GM19397 (cell line): ENCODE results near the gene PRKAG2.

Experiments used
- ATAC-seq: cut with Tn5 transposase; IDR thresholded peaks from one replicate; pipeline ENCODE4 v1.9.1; 2021; ENCODE audit warnings: mild to moderate bottlenecking, moderate library complexity; ENCODE audit not compliant: unreplicated experiment

The PRKAG2 gene

DNA sequence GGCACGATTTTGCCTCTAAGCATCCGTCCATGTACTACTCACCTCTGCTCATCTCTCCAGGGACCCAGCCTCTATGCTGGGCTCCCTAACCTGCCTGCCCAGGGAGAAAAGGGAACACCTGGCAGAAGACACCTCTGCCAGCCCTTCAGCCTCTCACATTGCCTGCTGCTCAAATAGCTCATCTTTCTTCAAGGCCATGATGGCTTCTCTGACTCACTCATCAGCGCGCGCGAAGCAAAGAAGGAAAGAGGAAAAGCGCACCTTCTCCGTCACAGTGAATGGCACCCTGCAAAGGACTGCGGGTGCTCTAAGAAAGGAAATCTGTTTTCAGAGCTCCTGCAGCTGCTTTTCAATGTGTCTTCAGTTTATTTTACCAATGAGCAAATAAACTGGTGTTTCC is 174.0 kb downstream of the PRKAG2 start:
- no peak for ATAC-seq

DNA sequence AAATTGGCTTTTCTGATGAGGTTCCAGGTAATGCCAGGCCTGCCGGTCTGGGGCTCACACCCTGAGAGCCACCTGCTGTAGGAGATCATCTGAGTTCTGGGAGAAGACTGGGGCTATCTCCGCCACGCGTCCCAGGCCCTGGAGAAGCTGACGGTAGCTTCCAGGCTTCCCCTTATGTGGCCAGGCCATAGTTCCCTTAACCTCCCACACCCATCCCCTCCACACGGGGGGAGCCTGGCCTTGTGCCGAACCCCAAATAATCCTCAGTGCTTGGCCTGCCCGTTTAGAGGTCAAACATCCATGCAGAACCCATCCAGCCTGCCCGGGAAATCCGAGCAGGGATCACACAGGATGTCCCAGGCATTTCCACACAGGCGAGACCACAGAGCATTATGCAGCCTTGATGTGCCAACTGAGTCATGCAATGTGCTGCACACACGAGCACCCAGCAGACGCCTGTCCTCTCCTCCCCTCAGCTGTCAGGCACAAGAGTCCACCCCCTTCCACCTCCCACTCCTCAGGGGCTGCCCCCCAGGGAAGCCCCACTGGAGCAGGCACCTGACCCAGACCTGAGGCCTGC is 176.2 kb downstream of the PRKAG2 start:
- no peak for ATAC-seq

DNA sequence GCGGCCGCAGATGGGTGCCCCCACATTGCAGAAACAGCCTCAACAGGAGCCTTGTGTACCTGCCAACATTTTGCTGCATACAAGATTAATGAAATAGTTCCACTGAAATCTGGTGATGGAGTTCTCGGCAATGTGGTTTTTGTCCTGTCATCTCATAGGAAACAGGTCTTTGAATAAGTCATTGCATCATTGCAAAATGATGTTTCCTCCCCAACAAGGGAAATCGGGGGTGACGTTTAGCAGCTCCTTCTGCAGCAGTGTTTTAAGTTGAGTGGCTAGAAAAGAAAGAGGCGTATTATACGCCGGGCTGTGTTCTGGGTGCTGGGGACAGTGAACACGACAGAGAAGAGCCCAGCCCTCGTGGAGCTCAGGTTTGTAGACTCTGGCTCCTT is 177.0 kb downstream of the PRKAG2 start:
- ATAC-seq, result no peak

DNA sequence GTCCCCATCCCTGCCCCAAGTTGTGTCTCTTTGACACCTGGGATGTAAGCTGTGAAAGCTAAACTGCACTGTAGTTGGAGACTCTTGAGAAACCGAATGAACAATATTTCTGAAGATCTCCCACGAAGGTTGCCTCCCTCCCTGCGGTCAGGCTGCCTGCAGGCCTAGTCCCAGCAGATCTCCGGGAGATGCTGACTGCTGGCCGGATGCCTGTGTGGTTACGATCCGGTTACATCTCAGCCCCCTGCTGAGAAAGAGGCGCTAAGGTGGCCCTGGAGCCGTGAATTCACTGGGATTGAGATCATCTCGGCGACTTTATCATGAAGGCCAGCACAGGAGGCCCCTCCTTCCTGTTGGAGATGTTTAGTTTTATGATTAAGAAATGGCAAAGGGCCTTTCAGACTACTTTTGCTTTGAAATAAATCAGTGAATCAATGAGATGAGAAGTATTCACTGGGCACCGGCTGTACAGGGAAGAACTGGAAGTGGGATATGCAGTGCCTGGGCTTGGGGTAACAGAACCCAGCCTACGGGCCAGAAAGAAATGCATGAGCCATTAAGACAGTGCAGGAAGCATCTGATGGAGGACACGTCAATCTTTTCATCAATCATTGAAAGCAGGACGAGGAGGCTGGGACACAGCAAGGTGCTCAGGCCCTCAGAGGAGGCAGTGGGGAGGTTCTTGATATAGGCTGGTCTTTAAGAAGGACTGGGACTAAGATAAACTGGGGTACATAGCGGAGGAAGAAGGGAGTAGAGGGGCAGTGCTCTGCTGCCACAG is 177.6 kb downstream of the PRKAG2 start:
- ATAC-seq, result no peak

DNA sequence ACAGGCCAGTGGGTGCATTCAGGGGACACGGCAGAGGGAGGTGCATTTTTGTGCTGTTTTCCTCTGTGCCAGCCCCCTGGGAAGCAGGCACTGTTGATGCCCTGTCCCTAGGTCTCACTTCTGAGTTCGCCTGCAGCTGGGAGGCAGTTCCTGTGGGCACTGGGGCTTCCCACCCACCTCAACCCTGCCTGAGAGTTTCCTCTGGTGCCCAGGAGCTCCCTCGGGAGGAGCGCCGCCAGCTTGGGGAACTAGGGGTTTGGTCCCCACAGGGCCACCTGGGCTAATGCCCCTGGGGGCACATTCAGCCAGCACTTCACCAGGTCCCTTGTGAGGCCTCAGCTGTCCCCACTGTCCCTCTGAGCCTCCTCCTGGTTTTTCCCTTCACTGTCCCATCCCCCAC is 179.0 kb downstream of the PRKAG2 start:
- ATAC-seq, result no peak

DNA sequence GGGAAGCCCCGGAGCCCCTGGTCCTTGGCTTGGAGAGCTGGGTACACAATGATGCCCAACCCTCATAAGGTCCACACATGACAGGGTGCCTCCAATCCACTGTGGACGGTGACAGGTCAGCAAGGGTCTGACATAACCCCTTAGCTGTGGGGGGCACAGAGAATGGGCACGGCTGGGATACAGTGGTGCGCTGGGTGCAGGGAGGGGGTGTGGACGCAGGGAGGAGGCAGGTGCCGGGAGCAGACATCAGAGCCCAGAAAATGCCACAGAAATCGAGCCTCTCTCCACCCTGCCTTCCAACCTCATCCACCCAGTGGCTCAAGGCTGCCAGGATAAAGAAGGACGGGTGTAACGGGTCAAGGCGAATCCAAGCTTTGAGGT is 179.4 kb downstream of the PRKAG2 start:
- no peak for ATAC-seq

DNA sequence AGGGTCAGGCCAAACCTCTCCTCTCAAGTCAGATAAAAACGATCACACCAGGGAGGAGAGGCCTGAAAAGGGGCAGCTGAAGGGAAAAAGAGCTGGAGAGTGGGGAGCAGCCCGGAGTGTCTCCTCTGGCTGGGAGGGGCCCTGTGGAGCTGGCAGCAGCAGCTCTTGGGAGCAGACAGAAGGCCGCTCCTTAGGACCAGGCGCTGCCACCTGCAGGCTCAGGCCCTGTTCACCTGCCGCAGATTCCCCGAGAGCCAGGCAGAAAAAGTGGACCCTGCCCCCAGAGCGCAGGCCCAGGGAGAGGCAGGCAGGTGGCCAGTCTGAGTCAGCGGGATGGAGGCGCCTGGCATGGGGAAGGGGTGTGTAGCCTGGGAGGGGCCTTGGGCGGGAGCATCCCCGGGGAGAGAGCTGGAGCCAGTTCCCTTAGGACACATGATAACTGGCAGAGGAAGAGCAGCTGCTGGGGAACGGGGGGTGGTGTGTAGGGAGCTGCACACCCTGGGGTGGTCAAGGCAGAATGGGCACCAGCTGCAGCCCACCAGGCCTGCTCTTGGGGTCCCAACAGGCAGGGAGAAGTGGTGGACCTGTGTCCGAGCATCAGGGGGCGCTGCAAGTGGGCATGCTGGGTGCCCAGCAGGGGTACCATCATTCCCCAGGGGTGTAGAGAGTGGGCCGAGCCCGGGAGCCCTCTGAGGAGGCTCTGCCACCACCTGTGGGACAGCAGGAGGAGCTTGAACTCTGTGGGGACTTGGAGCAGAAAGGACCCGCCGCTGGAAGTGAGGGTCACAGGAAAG is 180.0 kb downstream of the PRKAG2 start:
- ATAC-seq, result no peak

DNA sequence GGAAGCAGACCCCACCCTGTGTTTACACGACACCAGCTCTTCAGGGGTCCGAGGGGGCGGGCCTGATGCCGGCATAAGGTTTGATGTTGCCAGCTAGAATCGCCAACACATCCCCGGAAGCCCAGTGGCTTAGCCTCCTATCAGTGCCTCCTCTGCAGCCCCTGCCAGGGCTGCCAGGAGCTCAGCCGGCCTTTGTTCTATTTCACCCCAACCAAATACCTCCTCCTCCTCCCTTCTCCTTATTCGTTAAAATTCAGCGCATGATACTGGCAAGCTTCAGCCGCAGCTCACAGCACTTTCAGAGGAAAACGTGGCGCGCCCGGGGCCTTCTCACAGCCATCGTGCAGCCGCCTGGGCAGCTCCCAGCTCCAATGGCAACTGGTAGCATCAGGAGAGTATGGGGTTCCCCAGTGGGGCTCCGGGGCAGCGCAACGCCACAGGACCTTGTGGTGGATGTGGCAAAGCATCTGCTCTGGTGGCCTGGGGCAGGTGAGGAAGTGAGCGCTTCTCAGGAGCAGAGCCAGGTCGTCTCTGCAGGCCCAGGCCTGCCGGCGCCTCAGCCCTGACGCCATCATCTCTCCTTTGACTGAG is 180.9 kb downstream of the PRKAG2 start:
- ATAC-seq, result no peak

DNA sequence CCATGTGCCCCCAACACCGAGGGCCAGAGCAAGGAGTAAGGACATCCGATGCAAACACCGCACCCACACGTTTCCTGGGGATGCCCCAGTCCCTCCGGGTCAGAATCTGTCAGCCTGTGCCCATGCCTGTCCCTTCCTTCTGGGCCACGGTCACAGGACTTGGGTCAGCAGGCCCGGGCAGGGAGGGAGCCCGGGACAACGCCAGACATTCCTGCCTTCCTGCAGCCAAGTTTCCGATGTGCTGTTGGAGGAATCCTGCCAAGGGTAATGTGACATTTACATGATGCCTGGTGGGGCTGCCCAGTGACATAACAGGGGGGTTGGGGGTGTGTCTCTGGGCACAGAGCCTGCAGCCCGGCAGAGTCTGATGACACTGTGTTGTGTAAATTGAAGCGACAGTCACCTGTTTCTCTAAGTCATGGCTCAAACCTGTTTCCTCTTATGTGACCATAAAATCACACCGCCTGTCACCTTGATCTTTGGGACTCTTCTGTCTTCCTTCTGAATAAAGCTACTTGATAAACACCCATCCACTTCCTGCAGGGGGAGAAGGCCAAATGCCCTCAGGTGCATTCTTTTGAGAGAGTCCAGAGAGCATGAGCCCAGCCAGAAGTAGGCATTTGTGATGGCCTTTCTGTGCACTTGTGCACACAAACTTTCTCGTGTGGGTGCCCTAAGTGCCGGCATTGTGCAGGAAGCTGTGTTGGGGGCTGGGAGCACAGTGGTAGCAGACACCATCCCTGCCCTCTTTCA is 181.9 kb downstream of the PRKAG2 start:
- no peak for ATAC-seq

DNA sequence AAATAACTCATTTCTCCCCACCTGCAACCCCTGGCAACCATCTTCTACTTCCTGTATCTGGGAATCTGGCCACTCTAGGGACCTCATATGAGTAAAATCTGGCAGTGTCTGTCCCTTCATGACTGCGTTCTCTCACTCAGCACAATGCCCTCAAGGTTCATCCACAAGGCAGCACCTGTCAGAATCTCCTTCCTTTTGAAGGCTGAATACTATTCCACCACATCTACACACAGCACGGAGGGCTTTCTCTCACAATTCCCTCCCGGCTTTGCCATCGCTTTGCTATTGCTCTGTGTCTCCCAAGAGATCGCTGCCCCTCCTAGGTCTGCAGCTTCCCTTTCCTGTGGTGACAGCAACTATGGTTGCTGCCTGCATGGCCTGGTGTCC is 182.5 kb downstream of the PRKAG2 start:
- ATAC-seq, result no peak

DNA sequence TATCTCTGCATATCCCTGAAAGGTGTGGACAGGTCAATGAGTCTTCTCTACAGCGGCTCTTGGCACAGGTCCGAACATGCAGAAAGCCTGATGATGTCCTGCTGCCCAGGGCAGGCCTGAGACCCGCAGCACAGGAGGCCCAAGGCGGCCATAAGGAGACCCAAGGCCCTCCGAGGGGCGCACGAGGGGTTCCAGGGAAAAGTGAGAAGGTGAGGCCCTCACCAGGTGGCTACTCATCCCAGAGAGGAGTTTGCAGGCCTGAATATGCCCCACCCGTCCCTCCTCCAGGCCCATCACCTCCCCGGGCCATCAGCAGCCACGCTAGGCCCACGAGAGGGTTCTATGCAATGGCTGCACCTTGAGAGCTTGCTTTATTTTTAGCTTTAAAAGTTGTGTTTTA is 183.8 kb downstream of the PRKAG2 start:
- no peak for ATAC-seq

DNA sequence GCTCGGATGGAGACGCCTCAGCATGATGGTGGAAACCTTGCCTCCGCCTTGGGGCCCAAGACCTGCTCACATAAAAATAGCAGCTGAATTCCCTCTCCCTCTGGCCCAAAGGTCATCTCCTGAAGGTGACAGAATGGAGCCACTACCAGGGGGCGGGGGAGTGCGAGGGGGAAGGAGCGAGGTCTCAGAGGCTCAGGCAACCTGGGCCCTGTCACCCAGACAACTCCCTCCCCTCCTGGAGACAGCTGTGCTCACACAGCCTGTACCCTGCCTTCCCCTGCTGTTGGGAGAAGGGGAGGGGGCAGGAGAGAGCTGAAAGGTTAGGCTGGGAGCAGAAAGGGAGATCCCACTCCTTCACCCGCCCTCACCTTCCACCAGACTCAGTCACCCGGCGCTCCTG is 184.2 kb downstream of the PRKAG2 start:
- ATAC-seq, result no peak

DNA sequence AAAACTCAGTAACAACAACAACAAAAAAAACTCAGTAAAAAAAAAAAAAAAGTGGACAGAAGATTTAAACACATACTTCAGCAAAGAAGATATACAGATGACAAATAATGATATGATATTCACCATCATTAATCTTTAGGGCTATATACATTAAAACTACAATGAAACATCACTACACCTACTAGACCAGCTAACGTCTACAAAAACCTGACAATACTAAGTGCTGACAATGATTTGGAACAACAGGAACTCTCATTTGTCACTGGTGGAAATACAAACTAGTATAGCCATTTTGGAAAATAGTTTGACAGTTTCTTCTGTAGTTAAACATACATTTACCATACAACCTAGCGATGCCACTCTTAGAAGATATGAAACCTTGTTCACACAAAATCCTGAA is 185.5 kb downstream of the PRKAG2 start:
- ATAC-seq, result no peak

DNA sequence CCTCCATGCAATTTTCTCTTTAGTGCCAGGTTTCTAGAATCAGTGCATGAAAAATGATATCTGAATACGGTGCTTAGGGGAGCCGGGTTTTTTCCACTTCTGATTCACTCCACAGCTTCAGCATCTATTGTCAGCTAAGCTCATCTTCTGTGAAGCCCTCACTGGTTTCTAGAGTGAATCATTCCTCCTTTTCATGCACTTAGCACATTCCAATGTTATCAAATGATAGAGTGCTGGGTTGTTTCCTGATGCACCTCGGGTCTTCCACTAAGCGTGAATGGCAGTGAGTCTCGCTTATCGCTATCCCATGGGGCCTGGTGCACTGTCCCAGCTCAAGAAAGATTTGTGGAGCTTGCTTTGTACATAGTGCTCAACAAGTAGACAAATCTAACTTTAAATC is 186.3 kb downstream of the PRKAG2 start:
- ATAC-seq, result no peak

DNA sequence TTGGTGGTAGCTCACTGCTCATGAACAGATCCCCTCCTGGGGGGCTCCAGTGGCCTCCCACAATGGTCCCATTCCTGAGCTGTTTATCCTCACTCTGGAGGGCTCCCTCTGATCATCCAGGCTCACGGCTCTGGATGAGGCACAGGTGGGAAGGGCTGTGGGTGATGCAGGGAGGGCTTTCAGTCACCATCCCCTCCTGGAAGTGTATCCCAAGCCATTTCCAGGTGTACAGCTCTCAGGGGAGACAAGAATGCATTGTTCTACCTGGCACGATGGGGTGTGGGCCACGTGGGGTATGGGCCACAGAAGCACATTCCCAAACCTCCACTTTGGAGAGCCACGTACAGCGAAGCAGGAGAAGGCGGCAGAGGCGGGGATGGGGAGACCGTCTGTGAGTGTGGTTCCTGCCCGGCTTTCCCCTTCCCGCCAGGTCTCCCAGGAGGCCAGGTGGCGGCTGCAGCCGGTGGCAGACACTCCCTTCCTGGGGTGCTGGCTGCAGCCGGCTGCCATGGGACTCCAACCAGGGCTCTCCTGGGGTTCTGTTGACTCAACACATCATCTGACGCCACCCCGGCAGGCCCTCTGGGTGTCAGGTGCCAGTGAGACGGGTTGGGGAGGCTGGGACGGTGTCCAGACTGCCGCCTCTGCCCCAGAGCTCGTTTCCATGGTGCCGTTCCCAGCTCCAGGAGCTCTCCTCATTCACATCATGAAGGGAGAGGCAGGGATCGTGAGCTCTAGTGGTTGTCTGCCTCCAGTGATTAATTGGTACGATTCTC is 187.5 kb downstream of the PRKAG2 start:
- no peak for ATAC-seq

DNA sequence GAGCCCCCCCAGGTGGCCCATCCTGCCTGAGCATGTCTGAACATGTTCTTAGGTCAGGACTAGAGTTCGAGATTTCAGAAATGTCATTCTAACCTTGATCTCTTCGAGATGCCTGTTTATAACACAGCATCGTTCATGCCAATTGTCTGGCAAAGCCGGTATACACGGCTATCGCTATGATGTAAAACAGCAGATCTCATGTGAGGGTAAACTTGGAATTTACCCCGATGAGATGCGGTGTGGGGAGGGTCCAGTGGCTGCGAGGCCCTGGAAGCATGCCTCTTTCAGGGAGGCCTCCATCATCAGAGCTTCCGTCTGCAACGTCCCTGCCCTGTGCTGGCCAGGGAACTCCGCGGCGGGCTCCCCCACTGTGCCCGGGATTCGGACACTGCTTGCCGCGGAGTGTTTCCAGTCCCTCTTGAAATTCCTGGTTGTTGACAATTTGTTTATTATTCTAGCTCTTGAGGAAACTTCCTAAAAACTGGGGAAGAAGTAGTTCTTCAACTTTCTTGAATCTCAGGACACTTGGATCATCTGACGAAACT is 188.6 kb downstream of the PRKAG2 start:
- ATAC-seq, result no peak

DNA sequence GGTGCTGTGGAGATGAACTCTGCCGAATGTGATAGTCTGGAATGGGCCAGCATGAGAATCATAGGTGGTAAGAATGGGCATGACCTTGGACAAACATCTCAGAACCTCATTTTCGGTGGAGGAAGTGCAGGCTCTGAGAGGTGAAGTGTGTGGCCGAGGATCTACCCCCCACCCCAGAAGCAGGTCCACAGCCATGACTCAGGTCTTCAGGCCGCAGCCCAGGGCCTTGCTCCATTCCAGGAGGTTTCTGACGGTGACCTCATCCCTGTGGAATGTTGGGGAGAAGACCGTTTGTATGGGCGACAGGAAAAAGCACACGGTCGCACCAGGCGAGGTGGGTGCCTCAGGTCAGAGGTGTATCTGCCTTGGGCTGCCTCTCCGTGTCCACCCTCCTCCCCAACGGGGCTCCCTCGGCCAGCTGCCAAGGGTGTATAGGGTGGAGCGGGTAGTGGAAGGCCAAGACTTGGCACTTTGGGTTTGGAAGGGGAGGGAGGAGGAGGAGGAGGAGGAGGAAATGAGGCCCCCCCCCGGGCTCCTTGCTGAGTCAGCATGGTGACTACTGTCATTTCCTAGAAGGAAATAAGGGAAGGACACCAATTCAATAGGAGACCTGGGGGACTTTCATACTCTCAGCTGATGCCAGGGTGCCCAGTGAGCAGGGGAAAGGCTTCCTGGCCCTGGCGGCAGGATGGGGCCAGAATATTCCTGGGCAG is 189.2 kb downstream of the PRKAG2 start:
- no peak for ATAC-seq

DNA sequence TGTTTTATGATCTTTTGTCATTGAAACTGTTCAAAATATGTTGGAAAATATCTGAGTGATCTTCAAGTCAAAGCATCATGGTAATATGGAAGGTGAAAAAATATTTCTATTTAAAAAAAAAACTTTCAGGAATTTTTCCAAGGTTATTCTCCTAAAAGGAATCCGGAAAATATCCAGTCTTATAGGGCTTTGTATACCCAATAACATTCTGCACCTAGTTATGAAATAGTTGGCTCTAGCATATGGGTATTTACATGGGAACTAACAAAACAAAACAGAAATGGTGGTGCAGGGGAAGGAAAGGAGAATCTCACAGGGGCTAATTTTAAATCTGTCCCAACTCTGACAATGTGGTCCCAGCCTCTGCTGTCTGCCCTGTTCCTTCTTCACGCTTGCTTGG is 190.1 kb downstream of the PRKAG2 start:
- ATAC-seq, result no peak

DNA sequence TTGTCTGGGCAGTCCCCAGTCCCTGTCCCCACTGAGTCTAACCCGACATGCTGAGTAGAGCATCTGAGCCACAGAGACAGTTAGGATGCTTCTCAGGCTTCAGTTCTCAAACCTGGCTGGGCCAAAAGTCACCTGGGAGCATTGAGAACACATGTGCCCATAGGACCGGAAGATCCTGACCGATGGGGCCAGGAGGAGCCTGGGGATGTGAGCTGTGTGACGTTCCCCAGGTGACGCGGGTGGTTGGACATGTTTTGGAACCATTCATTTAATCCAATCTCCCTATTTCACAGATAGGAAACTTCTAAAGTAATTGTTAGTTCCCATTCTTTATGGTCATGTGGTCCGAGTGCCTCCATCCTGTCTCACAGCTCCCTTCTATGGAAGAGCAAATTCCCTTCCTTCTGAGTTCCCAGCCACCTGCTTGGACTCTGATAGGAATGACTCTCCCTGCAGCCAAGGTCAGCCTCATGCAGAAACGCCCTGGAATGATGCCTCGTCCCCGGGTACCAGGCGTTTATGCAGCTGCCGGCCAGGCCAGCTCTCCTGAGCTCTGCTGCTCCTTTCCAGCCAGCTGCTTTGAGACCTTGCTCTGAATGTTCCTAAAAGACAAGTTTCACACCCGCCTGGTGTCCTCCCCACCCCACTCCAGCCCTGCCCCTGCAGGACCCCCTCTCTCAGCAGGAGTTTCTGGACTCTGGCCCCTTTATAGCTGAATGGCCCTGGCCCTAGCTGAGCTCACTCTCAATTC is 190.7 kb downstream of the PRKAG2 start:
- no peak for ATAC-seq
